Measurements from ENCODE around the gene SH3PXD2A. TPM values are rescaled to one million over a fixed set of nuclear protein-coding genes. Genes with fewer than 3 reads are reported as not detected.
"Not testable (repeated sequence)": the region's sequence is repeated elsewhere in the genome, so short reads cannot be mapped to it uniquely, and the experiment has no call there.

The SH3PXD2A gene
- total RNA-seq, 1 donor from 2014 or later = 8.3 TPM

DNA sequence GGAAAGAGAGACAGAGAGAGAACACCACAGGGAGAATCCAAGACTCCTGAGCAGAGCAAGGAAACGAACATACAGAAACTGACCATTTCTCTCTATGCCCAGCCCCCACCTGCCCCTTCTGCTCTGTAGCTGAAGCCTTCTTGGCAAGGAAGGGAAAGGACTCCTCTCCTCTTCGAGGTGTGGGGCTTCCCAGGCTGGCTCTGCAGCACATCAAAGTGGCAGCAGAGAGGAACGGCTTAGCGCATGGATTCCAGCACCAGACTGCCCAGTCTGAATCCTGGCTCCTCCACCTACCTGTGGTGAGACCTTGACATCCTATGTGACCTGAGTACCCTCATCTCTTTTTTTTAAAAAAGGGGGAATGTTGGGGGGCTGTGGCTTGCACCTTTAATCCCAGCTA, 69.4 kb downstream of the SH3PXD2A start:
- intact Hi-C loops (cut with micrococcal nuclease) = no loop called here
- H3K4me1 Mint-ChIP-seq = peaks cover 17% of the 10 kb centered on the region
- H3K27me3 Mint-ChIP-seq = peaks cover 17% of the 10 kb centered on the region
- no peak for DNase-seq
- H3K27ac Mint-ChIP-seq = no peak overlapping the region
- no peak overlapping the region for H3K4me3 Mint-ChIP-seq
- no peaks in the 10 kb centered on the region for H3K36me3 Mint-ChIP-seq (ENCODE audit: low read depth)
- H3K9me3 Mint-ChIP-seq = no peaks in the 10 kb centered on the region

DNA sequence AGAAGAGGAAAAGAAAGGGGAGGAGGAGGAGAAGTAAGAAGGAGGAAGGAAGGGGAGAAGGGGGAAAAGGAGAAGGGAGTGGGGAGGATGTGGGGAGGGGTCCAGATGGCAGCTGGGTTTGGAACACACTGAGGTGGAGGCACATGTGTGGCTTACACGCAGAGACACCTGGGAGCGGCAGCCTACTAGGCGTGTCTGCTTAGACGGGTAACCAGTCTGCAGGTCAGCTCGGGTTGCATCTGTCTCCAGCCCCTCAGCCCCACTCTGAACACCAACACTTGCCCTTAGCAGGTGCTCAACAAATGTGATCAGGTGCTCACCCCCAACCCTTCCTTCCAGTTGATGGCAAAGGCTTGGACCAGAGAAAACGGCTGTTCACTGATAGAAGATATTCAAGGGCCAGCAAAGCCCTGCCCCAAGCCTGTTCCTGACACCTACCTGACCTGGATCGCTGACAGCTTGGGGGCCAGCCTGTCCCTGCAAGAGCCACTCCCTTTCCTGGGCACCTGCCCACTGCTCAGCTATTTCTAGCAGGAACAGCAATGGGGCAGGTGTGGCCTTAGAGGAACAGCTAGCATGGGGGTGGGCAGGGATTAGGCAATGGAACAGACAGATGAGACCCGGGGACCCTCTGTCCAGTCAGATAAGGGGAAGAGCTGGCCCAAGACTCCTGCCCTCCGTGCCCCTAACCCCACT, 70.5 kb downstream of the SH3PXD2A start:
- H3K9me3 Mint-ChIP-seq = no peaks in the 10 kb centered on the region
- H3K36me3 Mint-ChIP-seq (ENCODE audit: low read depth) = no peaks in the 10 kb centered on the region
- DNase-seq = no peak
- peaks cover 17% of the 10 kb centered on the region for H3K27me3 Mint-ChIP-seq
- no peak overlapping the region for H3K27ac Mint-ChIP-seq
- H3K4me1 Mint-ChIP-seq = peaks cover 21% of the 10 kb centered on the region
- H3K4me3 Mint-ChIP-seq = no peak overlapping the region
- intact Hi-C loops (cut with micrococcal nuclease) = no loop called here

DNA sequence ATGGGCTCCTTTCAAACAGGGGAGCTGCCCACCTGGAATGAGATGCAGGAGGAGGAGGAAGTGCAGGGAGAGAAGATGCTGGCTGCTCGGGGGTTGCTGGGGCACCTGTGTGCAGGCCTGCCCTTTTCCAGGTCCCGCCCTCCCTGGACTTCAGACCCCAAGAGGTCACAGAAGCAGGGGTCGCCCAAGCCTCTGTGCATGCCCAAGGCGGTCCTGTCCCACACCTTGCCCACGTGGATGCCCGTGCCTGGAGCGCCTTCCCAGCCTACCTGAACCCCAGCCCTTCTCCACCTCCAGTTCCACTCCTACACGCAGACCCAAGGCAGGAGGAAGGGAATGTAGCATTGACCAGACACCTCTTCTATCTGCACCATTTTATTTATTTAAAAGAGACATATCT, 71.3 kb downstream of the SH3PXD2A start:
- Mint-ChIP-seq H3K27ac (peak overlapping the region; percentile 3), H3K36me3 (ENCODE audit: low read depth) (no peaks in the 10 kb centered on the region), H3K4me1 (peaks cover 15% of the 10 kb centered on the region), H3K27me3 (peaks cover 20% of the 10 kb centered on the region), H3K9me3 (no peaks in the 10 kb centered on the region), H3K4me3 (no peak overlapping the region)
- DNase-seq = no peak
- intact Hi-C loops (cut with micrococcal nuclease) = no loop called here

DNA sequence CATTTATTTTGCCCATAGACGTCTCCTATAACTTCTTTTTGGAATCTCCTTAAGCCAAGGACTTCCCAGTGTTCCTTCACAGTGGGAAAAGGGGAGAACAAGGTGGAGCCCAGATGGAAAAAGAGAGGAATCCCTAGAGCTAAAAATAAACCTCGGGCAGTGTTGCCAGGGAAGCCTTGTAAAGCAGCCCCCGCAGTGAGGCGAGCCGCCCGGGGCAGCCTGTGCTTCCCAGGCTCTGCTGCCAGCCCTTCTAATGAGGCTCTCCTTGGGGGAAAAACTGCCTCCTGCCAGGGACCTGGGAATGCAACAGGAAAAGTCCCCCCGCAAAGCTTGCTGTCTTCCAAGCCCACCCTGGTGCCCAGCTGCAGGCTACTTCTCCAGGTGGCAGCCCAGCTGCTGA, 71.7 kb downstream of the SH3PXD2A start:
- H3K36me3 Mint-ChIP-seq (ENCODE audit: low read depth) = no peaks in the 10 kb centered on the region

GRCh38 chr10:103781329-103782061, 73.9 kb downstream of the SH3PXD2A start:
- peaks cover 19% of the 10 kb centered on the region for H3K27me3 Mint-ChIP-seq
- H3K4me1 Mint-ChIP-seq = peaks cover 15% of the 10 kb centered on the region
- intact Hi-C loops (cut with micrococcal nuclease) = no loop called here
- H3K27ac Mint-ChIP-seq = no peak overlapping the region
- H3K36me3 Mint-ChIP-seq (ENCODE audit: low read depth) = no peaks in the 10 kb centered on the region
- H3K9me3 Mint-ChIP-seq = no peaks in the 10 kb centered on the region
- H3K4me3 Mint-ChIP-seq = no peak overlapping the region
- DNase-seq = peak; percentile 64

More for the DNA sequence above, 71.7 kb downstream of the SH3PXD2A start:
- H3K27me3 Mint-ChIP-seq = peaks cover 20% of the 10 kb centered on the region
- no peaks in the 10 kb centered on the region for H3K9me3 Mint-ChIP-seq
- H3K4me3 Mint-ChIP-seq = no peak overlapping the region
- no peak for DNase-seq
- intact Hi-C loops (cut with micrococcal nuclease) = no loop called here
- H3K4me1 Mint-ChIP-seq = peaks cover 15% of the 10 kb centered on the region
- peak overlapping the region; percentile 3 for H3K27ac Mint-ChIP-seq

GRCh38 chr10:103780242-103781149, 74.9 kb downstream of the SH3PXD2A start:
- intact Hi-C loops (cut with micrococcal nuclease) = no loop called here
- Mint-ChIP-seq H3K27me3 (peaks cover 16% of the 10 kb centered on the region), H3K36me3 (ENCODE audit: low read depth) (no peaks in the 10 kb centered on the region), H3K4me1 (peaks cover 15% of the 10 kb centered on the region), H3K27ac (no peak overlapping the region), H3K4me3 (no peak overlapping the region), H3K9me3 (no peaks in the 10 kb centered on the region)
- no peak for DNase-seq

DNA sequence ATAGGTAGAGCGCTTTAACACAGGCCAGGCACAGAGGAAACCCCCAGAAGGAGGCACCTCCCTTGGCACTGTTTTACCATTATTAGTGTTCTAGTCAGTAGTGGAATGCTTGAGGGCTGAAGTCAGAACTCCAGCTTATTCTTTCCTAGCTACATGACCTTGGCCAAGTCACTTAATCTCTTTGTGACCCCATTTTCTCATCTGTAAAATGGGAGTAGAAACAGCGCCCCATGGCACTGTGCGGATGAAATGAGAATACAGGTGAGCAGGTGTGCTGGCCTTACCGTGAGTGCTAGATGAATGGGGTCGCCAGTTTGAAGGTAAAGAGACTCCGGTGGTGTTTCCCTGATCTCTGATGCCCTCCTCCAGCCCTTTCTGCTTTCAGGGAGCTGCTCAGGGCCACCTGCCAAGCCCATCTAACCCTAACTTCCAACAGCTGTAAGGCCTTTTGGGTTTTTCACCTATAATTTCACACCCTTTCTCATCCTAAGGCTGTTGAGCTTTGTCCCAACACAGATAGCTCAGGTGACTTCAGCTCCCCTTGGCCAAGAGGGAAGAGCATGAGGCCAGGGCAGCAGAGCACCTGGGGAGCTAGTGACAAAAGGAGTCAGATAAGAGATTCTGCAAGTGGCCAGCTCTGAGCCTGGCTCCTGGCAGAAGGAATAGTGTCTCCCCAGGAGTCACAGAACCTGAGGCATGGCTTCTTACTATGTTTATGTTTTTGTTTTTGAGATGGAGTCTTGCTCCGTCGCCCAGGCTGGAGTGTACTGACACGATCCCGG, 76.8 kb downstream of the SH3PXD2A start:
- H3K27ac Mint-ChIP-seq = no peak overlapping the region
- DNase-seq = no peak
- intact Hi-C loops (cut with micrococcal nuclease) = no loop called here
- H3K9me3 Mint-ChIP-seq = no peaks in the 10 kb centered on the region
- H3K27me3 Mint-ChIP-seq = peaks cover 10% of the 10 kb centered on the region
- peaks cover 15% of the 10 kb centered on the region for H3K4me1 Mint-ChIP-seq
- no peaks in the 10 kb centered on the region for H3K36me3 Mint-ChIP-seq (ENCODE audit: low read depth)
- H3K4me3 Mint-ChIP-seq = no peak overlapping the region

DNA sequence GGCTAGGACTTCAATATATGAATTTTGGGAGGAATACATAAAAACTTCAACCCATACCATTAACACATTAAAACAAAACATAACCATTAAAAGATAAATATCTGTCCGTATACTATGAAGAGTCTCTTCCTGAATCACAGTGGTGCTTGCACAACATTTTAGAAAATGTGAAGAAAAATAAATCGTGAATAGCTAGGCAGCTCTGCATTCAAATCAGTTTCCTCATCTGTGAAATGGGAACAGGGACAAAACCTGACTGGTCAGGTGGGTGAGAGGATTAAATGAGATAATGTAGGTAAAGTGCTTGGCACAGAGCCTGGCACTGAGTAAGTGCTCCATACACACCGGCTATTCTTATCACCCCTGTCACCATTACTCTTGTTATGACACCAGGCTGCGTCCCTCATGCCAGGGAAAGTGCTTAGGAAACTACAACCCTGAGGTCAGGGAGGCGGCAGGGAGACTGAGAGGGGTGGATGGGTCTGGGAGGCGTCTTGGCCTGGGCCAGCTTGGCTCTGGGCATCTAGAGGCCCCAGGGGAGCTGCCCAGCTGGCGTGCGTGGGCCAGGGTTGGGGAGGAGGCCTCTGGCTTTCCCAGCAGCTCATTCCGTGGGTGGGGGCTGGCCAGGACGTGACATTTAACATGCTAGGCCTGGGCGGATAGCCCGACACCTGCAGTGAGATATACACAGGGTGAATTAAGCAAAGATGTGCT, 78.3 kb downstream of the SH3PXD2A start:
- no peaks in the 10 kb centered on the region for H3K9me3 Mint-ChIP-seq
- intact Hi-C loops (cut with micrococcal nuclease) = no loop called here
- H3K27me3 Mint-ChIP-seq = peaks cover 6% of the 10 kb centered on the region
- peaks cover 19% of the 10 kb centered on the region for H3K4me1 Mint-ChIP-seq
- no peak overlapping the region for H3K27ac Mint-ChIP-seq
- no peak overlapping the region for H3K4me3 Mint-ChIP-seq
- H3K36me3 Mint-ChIP-seq (ENCODE audit: low read depth) = no peaks in the 10 kb centered on the region
- no peak for DNase-seq

GRCh38 chr10:103775776-103776175, 79.6 kb downstream of the SH3PXD2A start:
- Mint-ChIP-seq H3K9me3 (no peaks in the 10 kb centered on the region), H3K27me3 (peaks cover 11% of the 10 kb centered on the region), H3K27ac (no peak overlapping the region), H3K36me3 (ENCODE audit: low read depth) (no peaks in the 10 kb centered on the region), H3K4me1 (peaks cover 13% of the 10 kb centered on the region), H3K4me3 (no peak overlapping the region)
- intact Hi-C loops (cut with micrococcal nuclease) = no loop called here
- DNase-seq = no peak

DNA sequence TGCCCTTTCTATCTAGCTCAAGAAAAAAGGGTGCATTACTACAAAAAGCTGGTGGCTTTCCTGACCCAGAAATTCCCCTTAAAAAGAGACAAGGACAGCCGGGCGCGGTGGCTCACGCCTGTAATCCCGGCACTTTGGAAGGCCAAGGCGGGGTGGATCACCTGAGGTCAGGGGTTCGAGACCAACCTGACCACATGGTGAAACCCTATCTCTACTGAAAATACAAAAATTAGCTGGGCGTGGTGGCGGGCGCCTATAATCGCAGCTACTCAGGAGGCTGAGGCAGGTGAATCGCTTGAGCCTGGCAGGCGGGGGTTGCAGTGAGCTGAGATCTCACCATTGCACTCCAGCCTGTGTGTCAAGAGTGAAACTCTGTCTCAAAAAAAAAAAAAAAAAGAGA, 82.5 kb downstream of the SH3PXD2A start:
- intact Hi-C loops (cut with micrococcal nuclease) = loop anchor here (2.0 to 5.0 kb wide), 2 partner anchors 14 to 61 kb away; no protein-coding TSS in a partner anchor
- not testable (repeated sequence) for H3K27ac Mint-ChIP-seq; H3K9me3 Mint-ChIP-seq; H3K36me3 Mint-ChIP-seq (ENCODE audit: low read depth); DNase-seq
- peaks cover 11% of the 10 kb centered on the region for H3K27me3 Mint-ChIP-seq
- H3K4me3 Mint-ChIP-seq = peak overlapping the region; percentile 93
- peaks cover 21% of the 10 kb centered on the region for H3K4me1 Mint-ChIP-seq

GRCh38 chr10:103772096-103772845, 83.1 kb downstream of the SH3PXD2A start:
- peak; percentile 89 for DNase-seq
- H3K9me3 Mint-ChIP-seq = no peaks in the 10 kb centered on the region
- no peaks in the 10 kb centered on the region for H3K36me3 Mint-ChIP-seq (ENCODE audit: low read depth)
- H3K27me3 Mint-ChIP-seq = peaks cover 11% of the 10 kb centered on the region
- intact Hi-C loops (cut with micrococcal nuclease) = loop anchor here (2.0 to 5.0 kb wide), 2 partner anchors 13 to 60 kb away; no protein-coding TSS in a partner anchor
- peak overlapping the region; percentile 86 for H3K27ac Mint-ChIP-seq
- H3K4me3 Mint-ChIP-seq = peak overlapping the region; percentile 93
- peaks cover 21% of the 10 kb centered on the region for H3K4me1 Mint-ChIP-seq

GRCh38 chr10:103770139-103770538, 85.2 kb downstream of the SH3PXD2A start:
- H3K4me1 Mint-ChIP-seq = peaks cover 34% of the 10 kb centered on the region
- H3K27ac Mint-ChIP-seq = no peak overlapping the region
- peaks cover 11% of the 10 kb centered on the region for H3K27me3 Mint-ChIP-seq
- no peak for DNase-seq
- H3K9me3 Mint-ChIP-seq = no peaks in the 10 kb centered on the region
- H3K36me3 Mint-ChIP-seq (ENCODE audit: low read depth) = no peaks in the 10 kb centered on the region
- H3K4me3 Mint-ChIP-seq = no peak overlapping the region
- intact Hi-C loops (cut with micrococcal nuclease) = loop anchor here (5.0 kb wide), 1 partner anchor 58 kb away; no protein-coding TSS in a partner anchor
